ENCODE measurements around the gene SARDH. TPM values are rescaled to one million over a fixed set of nuclear protein-coding genes. Genes with fewer than 3 reads are reported as not detected.

SARDH gene
- total and polyA plus RNA-seq, 12 donors, result 0.81 to 9.6 (median 3.0) TPM

- Histone ChIP-seq H3K9me3 (replicated peaks in 1 of 3) (no peaks in the 10 kb centered on the region), H3K27ac (peak overlapping the region in 1 of 5 donors; percentile 41), H3K4me1 (replicated peaks in 1 of 2) (no peaks in the 10 kb centered on the region), H3K27me3 (no peaks in the 10 kb centered on the region), H3K4me3 (no peak overlapping the region), H3K36me3 (replicated peaks in 1 of 2) (no peaks in the 10 kb centered on the region)
- intact Hi-C loops (cut with DNase I), result loop anchor here in 1 of 2 donors (10.0 kb wide), 1 partner anchor 1905 kb away; the partner anchor contains the start of gene OBP2A
- WGBS, 4 donors, result 78 to 84% (median 83%) methylated on average over 4 to 7 of the region's 7 CpGs
- DNase-seq, result no peak
- no peak for TF ChIP-seq CTCF (IDR thresholded peaks at IDR 0.05)
- no peak for TF ChIP-seq POLR2A (IDR thresholded peaks at IDR 0.05)
Measured at GRCh38 chr9:133640160-133640559, 98.0 kb downstream of the SARDH start.

- Histone ChIP-seq H3K36me3 (replicated peaks in 1 of 2) (no peaks in the 10 kb centered on the region), H3K27ac (peak overlapping the region in 1 of 5 donors; percentile 30), H3K27me3 (no peaks in the 10 kb centered on the region), H3K4me1 (replicated peaks in 1 of 2) (no peaks in the 10 kb centered on the region), H3K9me3 (replicated peaks in 1 of 3) (no peaks in the 10 kb centered on the region), H3K4me3 (no peak overlapping the region)
- 67 to 86% (median 81%) methylated on average over 1 to 8 of the region's 8 CpGs for WGBS, 4 donors
- TF ChIP-seq CTCF (IDR thresholded peaks at IDR 0.05) (no peak), POLR2A (IDR thresholded peaks at IDR 0.05) (no peak)
- intact Hi-C loops (cut with DNase I), result loop anchor here in 1 of 2 donors (10.0 kb wide), 1 partner anchor 1905 kb away; the partner anchor contains the start of gene OBP2A
- no peak for DNase-seq
Measured at GRCh38 chr9:133639613-133640012, 98.5 kb downstream of the SARDH start.

- intact Hi-C loops (cut with DNase I), result no loop called here
Measured at GRCh38 chr9:133638711-133639110, 99.4 kb downstream of the SARDH start.

GRCh38 chr9:133638076-133638475 lies 100.1 kb downstream of the SARDH start:
- Histone ChIP-seq H3K27me3 (no peaks in the 10 kb centered on the region), H3K36me3 (replicated peaks in 1 of 2) (no peaks in the 10 kb centered on the region), H3K27ac (peak overlapping the region in 1 of 5 donors; percentile 52), H3K9me3 (replicated peaks in 1 of 3) (no peaks in the 10 kb centered on the region), H3K4me3 (no peak overlapping the region), H3K4me1 (replicated peaks in 1 of 2) (peaks cover 0 to 11% of the 10 kb centered on the region in 2 donors)
- DNase-seq, result no peak
- 67 to 72% (median 70%) methylated on average over 8 of the region's 8 CpGs for WGBS, 4 donors
- intact Hi-C loops (cut with DNase I), result no loop called here
- TF ChIP-seq CTCF (IDR thresholded peaks at IDR 0.05), result no peak
- TF ChIP-seq POLR2A (IDR thresholded peaks at IDR 0.05), result no peak

More at GRCh38 chr9:133638711-133639110, 99.4 kb downstream of the SARDH start:
- no peaks in the 10 kb centered on the region for H3K36me3 ChIP-seq (replicated peaks in 1 of 2)
- H3K9me3 ChIP-seq (replicated peaks in 1 of 3), result no peaks in the 10 kb centered on the region
- no peak overlapping the region for H3K4me3 ChIP-seq
- H3K27ac ChIP-seq, result peak overlapping the region in 1 of 5 donors; percentile 52
- H3K27me3 ChIP-seq, result no peaks in the 10 kb centered on the region
- WGBS, 4 donors, result 54 to 80% (median 58%) methylated on average over 2 to 8 of the region's 8 CpGs
- H3K4me1 ChIP-seq (replicated peaks in 1 of 2), result peaks cover 0 to 9% of the 10 kb centered on the region in 2 donors
- TF ChIP-seq POLR2A (IDR thresholded peaks at IDR 0.05) (no peak), CTCF (IDR thresholded peaks at IDR 0.05) (no peak)
- DNase-seq, result no peak
